ENCODE results near the gene CBX2. TPM values are rescaled to one million over a fixed set of nuclear protein-coding genes. Genes with fewer than 3 reads are reported as not detected.

The CBX2 gene
- total RNA-seq, 1 experiment from 2014 or later = 28.3 TPM

GRCh38 chr17:79824893-79825579 lies 47.1 kb downstream of the CBX2 start:
- DNase-seq (ENCODE audit: low read depth, low spot score) = no peak
- Histone ChIP-seq H4K20me1 (ENCODE audit: insufficient read depth) (no peaks in the 10 kb centered on the region), H3K4me1 (ENCODE audit: control insufficient read depth in 1 of 2, insufficient read depth in 2 of 2, low read length in 2 of 2) (peaks cover 10 to 14% of the 10 kb centered on the region in 2 experiments; a peak in 2 of 4 replicates), H3K9ac (ENCODE audit: low read length) (no peak overlapping the region), H3K36me3 (ENCODE audit: control insufficient read depth in 1 of 2, insufficient read depth in 2 of 2, low read length in 2 of 2) (no peaks in the 10 kb centered on the region), H3K9me3 (ENCODE audit: control insufficient read depth in 1 of 2, insufficient read depth in 1 of 2, low read depth in 1 of 2, low read length in 2 of 2) (no peaks in the 10 kb centered on the region), H3K79me2 (ENCODE audit: insufficient read depth, low read length) (no peaks in the 10 kb centered on the region), H3K9me2 (ENCODE audit: insufficient read depth) (no peaks in the 10 kb centered on the region), H3K27me3 (ENCODE audit: insufficient read depth, low read length) (no peaks in the 10 kb centered on the region), H3K27ac (ENCODE audit: low read depth, low read length) (no peak overlapping the region), H3K4me2 (ENCODE audit: low read length) (no peak overlapping the region), H3K4me3 (replicated peaks in 1 of 2; ENCODE audit: low read depth in 1 of 2, low read length in 2 of 2) (no peak overlapping the region), H2AFZ (ENCODE audit: low read depth, low read length, poor library complexity, severe bottlenecking) (no peak overlapping the region)
- ChIA-PET RAD21 (ENCODE audit: low non-redundant PET in 1 of 2, low total read pairs in 2 of 2, uncharacterized antibody in 2 of 2, unreplicated experiment in 2 of 2) (no interaction called here), POLR2A (no interaction called here), CTCF (no interaction called here)
- ATAC-seq = no peak
- intact Hi-C loops (cut with micrococcal nuclease) = no loop called here
- no peak for TF ChIP-seq FOSL1 (IDR thresholded peaks at IDR 0.05; ENCODE audit: low read depth)
- no peak for TF ChIP-seq YY1 (IDR thresholded peaks at IDR 0.05; ENCODE audit: extremely low read depth, insufficient replicate concordance, low read depth, low read length)
- no peak for TF ChIP-seq POLR2A (IDR thresholded peaks at IDR 0.05; ENCODE audit: borderline replicate concordance, extremely low read depth, insufficient read depth, insufficient read length)
- no peak for TF ChIP-seq JUND (IDR thresholded peaks at IDR 0.05)
- no peak for TF ChIP-seq RAD21 (IDR thresholded peaks at IDR 0.05; ENCODE audit: low read depth)
- no peak for TF ChIP-seq CEBPB (IDR thresholded peaks at IDR 0.05; ENCODE audit: low read depth)
- TF ChIP-seq EGR1 (IDR thresholded peaks at IDR 0.05; ENCODE audit: low read depth) = no peak
- no peak for TF ChIP-seq CTCF (IDR thresholded peaks at IDR 0.05 in 2 of 3, conservative IDR thresholded peaks at IDR 0.05 in 1 of 3; ENCODE audit: borderline replicate concordance in 1 of 3, insufficient read depth in 1 of 3, low read depth in 2 of 3, low read length in 2 of 3)
- TF ChIP-seq TCF7L2 (IDR thresholded peaks at IDR 0.05; ENCODE audit: borderline replicate concordance, extremely low read depth, insufficient read depth, insufficient read length) = no peak
- no peak for TF ChIP-seq ELF1 (IDR thresholded peaks at IDR 0.05; ENCODE audit: borderline replicate concordance, low read depth)
- TF ChIP-seq, protein P1, sequence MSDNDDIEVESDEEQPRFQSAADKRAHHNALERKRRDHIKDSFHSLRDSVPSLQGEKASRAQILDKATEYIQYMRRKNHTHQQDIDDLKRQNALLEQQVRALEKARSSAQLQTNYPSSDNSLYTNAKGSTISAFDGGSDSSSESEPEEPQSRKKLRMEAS (IDR thresholded peaks at IDR 0.05) = no peak
- TF ChIP-seq, protein P2, sequence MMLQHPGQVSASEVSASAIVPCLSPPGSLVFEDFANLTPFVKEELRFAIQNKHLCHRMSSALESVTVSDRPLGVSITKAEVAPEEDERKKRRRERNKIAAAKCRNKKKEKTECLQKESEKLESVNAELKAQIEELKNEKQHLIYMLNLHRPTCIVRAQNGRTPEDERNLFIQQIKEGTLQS (IDR thresholded peaks at IDR 0.05) = no peak
- no peak for TF ChIP-seq SP1 (IDR thresholded peaks at IDR 0.05; ENCODE audit: low read depth)
- TF ChIP-seq SIN3A (IDR thresholded peaks at IDR 0.05; ENCODE audit: low read depth) = no peak
- no peak for TF ChIP-seq ZNF274 (IDR thresholded peaks at IDR 0.05; ENCODE audit: low read depth, low read length)
- no peak for TF ChIP-seq SRF (IDR thresholded peaks at IDR 0.05; ENCODE audit: low read depth)
- no TSS peak for BruUV-seq (replicated peaks)
